Non-pigmented ciliary epithelial cell (primary cell): ENCODE data around the gene HS3ST3A1.

Source experiments
- DNase-seq: peaks from one replicate; pipeline ENCODE4 v3.0.0-alpha.2; 2010; ENCODE audit warnings: low read depth

Gene HS3ST3A1

DNA sequence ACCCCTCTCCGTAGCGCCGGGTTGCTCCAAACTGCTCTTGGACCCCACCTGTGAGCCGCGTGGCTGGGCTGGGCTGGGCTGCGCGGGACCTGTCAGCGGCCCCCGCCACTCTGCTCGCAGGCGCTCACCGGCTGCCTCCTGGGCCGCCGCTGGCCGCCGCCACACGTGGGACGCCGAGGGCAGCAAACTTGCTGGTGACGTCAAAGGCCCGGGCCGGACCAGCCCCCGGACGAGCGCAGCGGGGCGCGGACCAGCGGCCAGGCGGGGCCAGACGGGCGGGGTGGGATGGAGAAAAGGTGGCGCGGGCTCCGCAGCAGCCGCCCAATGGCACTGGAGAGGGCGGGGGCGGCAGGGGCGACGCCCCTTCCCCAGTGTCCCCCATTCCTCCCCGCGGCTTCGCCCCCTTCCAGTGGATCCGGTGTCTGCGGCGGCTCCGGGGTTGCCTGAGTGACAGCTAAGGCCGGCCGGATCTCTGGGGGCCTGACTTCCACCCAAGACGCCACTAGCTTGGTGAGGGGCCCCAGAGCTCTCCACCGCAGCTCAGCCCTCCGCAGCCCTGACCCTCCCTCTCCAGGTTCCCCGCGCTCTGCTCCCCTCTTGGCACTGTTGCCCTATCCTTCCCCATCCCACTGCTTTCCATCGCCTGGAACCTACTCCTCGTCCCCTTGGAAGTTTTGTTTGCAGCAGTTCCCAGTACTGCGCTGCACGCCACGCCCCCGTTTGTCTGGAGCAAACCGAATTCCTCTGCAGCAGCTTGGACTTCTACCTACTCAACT lies at the start of gene HS3ST3A1:
HS3ST3A1 (minus strand) TSS at position 154 of the 776 bp plus-strand sequence. CDS start 800 bp downstream, outside the sequence.
- DNase-seq = no peak

DNA sequence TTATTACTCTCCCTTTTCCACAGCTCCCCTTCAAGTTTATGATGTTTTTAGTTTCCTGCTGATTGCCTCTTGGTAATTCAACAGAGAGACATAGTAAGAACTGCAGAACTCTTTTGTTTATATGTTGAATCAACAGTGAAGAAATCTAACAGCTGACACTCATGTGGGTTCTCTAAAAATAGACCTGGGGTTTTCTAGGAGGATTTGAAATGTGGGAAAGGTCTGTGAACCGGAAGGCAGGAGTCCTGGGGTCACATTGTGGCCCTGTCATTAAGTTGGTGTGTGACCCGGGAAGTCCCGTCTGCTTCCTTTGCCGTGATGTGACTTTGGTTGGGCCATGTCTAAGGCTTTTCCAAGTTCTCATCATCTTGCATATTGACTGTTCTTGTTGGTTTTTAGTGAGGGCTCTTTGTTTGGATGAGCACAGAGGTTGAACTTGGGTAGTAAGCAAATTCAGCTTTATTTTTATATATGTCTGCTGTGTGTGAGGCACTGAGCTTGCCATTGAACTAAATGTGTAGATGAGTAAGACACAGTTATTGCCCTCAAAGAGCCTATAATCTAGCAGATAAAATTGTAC lies 48.5 kb upstream of the HS3ST3A1 start:
- DNase-seq = no peak

DNA sequence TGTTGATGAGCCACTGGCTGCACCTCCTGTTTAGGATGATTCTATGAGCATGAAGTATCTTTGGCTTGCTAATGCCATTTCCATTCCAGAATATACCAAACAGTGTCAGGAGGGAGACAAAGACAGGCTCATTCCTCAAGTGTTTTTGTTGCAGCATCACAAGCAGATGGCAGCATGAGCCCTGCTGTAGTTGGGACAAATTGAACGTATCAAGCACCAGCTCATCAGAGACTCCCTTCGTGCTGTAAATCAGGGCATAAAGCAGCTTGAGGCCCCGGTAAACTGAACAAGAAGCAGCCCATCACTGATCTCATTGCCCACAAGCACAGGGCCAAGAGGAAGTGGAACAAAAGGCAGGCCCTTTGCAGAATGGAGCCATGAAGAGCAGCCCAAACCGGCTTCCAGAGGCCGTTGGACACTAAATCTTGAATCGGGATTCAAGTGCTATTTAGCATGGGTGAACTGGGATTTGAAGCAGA lies 45.9 kb upstream of the HS3ST3A1 start:
- no peak for DNase-seq

DNA sequence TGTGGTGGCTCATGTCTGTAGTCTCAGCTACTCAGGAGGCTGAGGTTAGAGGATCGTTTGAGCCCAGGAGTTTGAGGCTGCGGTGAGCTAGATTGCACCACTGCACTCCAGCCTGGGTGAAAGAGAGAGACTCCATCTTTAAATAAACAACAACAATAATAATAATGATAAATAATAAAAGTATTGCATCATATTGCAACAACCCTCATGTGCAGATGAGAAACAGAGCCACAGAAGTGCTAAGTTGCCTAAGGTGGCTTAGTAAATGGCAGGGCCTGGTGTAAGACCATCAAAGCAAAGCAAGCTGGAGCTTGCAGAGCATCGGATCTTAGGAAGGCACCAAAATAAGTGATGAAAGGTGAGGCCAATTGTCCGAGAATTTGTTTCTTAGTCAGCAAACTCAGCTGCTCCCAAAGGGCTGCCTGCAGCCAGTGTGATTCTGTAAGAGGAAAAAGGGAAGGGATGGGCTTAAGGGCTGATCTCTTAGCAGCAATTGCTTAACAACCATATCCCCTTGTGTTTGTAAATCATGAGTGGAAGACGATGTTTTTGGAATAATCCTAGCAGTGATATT lies 45.3 kb upstream of the HS3ST3A1 start:
- DNase-seq = no peak

DNA sequence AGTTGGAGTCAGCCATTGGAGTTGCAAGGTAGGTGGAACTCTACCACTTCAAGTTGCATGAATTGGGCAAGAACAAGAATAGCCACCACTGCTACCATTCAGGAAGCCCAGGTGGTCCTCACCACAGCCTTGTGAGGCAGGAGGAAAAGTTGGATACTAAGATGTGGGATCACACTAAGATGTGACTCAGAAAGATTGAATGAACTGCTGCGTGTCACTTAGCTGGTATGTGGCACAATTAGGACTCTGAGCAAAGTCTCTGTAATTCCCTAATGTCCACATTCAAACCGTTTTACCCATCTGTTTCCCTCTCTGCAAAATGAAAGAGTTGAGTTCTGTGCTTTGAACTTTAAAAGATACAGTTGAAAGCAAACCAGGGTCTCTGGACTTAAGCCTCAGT lies 44.7 kb upstream of the HS3ST3A1 start:
- no peak for DNase-seq

DNA sequence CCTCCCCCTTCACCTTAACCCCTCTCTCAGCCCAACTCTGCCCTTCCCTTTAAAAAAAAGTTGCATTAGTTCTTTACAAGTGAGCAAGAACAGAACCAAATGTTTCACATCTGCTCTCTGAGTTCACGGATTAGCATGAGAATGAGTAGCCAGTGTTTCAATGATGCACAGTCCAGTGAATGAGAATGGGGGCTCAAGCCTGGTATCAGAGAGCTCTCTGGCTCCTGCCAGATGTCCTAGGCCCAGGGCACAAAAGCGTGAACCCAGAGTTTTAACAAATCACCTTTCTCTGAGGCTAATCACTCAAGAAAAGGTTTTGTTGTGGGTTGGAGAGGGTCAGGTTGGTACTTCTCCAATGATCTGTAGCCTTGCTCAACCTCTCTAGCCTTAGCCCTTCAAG lies 41.5 kb upstream of the HS3ST3A1 start:
- DNase-seq = no peak

DNA sequence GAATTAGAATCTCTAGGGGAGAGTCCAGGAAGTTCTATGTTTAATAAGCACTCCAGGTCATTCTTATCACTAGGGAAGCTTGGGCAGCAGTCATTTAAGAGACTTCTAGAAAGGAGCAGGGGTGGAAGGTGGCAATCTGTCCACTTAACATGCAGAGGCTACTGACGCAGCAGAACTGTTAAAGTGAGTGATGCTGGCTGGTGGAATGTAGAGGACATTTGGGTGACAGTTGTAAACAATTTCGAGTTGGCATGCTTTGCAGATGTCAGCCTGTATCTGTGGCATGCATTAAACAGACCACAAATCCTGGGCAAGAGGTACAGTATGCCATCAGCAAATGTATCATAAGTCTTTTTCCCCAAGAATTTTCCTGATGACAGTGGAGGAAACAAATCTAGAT lies 40.5 kb upstream of the HS3ST3A1 start:
- DNase-seq = no peak

DNA sequence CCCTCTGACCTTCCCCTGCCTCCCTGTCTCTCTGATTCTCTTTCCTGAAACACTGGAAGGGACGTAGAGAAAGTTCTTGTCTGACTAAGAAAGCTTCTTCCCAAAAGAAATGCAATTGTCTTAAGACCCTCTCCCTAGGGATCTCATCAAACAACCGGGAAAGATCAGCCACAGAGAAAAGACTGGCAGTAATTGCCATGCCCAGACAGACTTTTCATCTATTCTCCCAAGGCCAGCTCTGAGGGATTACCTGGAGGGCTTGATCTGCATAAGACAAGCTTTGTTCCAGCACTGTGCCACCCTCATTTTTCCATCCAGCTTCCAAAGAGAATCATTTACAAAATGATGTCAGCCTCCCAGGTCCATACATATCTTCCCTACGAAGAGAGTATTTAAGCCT lies 38.8 kb upstream of the HS3ST3A1 start:
- no peak for DNase-seq

DNA sequence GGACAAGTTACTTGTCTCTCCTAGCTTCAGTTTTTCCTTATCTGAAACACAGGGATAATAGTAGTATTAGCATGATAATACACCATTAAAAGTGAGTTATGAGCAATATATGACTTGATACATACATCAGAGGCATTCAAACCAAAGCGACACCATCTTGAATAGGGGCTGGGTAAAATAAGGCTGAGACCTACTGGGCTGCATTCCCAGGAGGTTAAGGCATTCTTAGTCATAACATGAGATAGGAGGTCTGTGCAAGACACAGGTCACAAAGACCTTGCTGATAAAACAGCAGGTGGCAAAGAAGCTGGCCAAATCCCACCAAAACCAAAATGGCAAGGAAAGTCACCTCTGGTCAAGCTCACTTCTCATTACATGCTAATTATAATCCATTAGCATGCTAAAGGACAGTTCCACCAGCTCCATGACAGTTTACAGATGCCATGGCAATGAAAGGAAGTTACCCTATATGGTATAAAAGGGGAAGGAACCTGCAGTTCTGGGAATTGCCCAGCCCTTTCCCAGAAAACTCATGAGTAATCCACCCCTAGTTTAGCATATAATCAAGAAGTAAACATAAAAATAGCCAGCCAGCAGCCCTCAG lies 37.2 kb upstream of the HS3ST3A1 start:
- DNase-seq = no peak

DNA sequence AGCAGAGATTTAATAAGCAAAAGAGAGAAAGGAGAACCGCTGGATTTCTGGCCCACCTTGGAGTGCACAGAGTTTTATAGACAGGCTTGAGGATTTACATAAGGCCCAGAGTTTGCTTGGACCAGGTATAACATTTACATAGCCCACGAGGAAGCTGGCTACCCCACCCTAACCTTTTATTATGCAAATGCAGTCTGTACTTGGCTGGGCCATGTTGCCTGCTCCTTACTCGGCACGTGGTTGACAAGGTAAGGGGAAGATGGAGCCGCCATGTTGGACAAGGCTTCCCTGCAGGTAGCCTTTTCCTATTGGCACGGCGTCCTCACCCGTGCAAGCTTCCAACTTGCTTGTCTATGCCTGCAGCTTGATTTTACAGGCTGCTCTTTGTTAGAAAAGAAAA lies 35.2 kb upstream of the HS3ST3A1 start:
- DNase-seq = no peak

DNA sequence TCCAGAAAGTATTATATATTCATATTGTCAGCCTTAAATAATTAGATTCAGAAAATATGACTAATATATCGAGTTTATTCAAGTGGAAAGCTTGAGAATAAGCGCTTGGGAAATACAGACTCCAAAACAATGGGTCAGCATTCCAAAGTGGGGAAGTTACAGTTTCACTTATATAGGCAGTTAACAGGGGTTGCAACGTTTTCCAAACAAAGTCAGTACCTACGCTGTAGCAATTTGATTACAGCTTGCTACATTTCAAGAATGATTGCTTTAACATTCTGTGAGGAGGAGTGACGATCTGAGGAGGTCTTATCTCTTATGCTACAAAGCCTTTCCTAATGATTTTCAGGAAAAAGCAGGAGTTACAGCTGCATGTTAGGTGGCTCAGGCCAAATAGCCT lies 34.2 kb upstream of the HS3ST3A1 start:
- DNase-seq = no peak

DNA sequence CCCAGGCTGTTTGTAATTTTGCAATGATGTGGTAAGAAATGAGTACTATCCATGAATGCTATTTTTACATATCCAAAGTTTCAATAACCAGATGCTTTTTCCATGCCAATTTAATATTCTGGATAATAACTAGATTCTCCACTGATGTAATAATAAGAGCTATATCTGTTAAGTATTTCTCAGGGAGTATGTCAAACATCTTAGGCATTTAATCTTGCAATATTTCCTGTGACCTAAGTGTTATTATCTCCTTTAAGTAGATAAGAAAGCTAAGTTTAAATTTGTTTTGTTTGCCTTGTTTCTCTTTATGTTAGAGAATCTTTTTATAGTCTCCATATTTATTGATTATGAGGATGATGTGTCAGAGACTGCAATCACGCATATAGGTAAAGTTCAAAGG lies 32.3 kb upstream of the HS3ST3A1 start:
- DNase-seq = no peak

DNA sequence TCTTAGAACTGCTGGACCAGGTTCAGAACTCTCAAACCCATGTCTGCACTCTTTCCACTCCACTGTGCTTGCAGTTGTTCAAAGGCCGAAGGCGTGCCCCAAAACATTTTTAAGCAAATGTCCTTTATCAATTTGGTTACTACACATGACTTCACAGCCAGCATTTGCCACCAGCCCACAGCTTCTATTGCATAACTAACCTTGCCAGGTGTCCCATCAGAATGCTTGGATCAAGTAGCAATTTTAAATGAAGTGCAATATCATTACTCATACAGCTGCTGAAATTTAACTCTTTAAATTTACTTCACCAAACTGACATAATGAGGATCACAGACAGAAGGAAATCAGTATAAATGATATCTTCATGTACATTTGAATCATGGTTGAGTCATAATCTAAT lies 29.8 kb upstream of the HS3ST3A1 start:
- no peak for DNase-seq

DNA sequence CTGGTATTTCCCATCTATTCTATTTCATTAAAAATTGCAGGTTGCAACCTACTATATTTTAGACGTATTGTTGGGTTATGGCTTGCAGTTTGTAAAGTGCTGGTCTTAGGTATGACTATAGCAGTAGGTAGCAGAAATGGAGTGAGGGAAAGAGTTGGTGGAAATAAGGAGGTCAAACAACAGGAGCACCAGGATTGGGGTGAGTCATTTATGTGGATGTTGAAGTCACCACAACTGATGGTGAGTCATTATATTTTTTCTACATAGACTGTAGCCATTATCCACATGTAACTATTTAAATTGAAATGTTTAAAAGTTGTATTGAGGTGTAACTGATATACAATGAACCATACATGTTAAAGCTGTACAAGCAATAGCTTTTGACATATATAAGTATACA lies 25.0 kb upstream of the HS3ST3A1 start:
- peak; percentile 60 for DNase-seq

DNA sequence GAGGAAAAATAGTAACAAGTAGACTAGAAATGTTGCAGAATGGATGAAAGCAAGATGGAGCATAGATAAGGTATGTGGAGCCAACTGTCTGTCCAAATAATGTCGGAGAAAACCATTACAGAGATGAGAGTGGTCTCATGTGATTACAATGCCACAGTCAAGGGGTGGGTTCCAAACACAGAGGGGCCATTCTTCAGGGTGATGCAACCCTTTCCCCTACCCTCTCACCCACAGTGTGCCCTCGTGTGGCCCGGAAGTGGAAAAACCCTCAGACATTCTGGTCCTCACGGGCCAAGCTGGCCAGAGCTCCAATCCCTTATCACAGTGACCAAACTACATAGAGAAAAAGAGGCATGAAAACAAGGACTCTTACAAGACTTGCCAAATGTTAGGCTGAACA lies 17.7 kb upstream of the HS3ST3A1 start:
- no peak for DNase-seq

DNA sequence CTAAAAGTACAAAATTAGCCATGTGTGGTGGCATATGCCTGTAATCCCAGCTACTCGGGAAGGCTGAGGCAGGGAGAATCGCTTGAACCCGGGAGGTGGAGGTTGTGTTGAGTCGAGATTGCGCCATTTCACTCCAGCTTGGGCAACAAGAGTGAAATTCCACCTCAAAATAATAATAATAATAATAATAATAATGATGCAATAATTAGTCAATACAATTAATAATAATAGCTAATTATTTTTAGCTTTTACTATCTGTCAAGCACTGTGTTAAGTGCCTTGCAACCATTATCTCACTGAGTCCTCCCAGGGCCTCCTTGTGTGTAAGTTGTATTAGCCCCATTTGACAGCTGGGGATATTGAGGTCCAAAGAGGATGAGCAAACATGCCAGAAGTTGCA lies 14.3 kb upstream of the HS3ST3A1 start:
- no peak for DNase-seq

DNA sequence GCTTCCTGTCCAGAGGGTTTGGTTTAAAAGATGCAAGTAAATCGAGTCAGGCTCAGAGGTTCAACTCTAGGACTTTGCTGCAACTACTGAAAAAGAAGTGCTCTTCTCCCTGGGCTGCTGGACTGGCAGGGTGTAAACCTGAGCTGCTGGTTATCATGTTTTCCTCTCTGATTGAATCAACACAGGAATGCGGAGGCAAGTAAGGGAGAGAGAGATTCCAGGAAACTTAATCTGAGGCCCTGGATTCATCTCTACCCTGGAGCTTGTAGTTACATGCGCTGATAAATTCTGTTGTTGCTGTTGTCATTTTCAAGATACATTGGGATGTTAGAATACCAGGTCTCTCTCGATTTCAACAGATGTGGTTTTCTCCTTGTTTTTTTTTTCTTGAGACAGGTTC lies 8.2 kb upstream of the HS3ST3A1 start:
- no peak for DNase-seq

DNA sequence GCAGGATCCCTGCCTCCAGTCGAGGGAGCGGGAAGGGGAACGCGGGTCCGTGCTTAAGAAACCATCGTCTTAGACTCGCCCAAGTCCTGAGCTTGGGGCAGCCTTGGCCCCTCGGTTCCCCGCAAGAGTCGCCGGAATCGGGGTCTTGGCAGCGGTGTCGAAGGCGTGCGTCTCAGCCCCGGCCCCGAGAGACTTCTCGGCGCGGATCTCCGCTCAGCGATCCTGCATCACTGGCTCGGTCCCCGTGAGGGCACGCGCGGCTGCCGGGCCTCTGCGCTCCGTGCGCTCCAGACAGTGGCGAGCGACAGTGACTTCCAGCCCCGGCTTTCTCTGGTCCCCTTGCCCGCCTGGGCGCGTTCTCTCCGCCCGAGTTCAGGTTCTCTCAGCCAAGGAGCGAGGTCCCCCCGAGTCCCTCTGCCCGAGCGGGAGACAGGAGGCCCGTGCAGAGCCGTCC lies 380 bp downstream of the HS3ST3A1 start:
- no peak for DNase-seq

DNA sequence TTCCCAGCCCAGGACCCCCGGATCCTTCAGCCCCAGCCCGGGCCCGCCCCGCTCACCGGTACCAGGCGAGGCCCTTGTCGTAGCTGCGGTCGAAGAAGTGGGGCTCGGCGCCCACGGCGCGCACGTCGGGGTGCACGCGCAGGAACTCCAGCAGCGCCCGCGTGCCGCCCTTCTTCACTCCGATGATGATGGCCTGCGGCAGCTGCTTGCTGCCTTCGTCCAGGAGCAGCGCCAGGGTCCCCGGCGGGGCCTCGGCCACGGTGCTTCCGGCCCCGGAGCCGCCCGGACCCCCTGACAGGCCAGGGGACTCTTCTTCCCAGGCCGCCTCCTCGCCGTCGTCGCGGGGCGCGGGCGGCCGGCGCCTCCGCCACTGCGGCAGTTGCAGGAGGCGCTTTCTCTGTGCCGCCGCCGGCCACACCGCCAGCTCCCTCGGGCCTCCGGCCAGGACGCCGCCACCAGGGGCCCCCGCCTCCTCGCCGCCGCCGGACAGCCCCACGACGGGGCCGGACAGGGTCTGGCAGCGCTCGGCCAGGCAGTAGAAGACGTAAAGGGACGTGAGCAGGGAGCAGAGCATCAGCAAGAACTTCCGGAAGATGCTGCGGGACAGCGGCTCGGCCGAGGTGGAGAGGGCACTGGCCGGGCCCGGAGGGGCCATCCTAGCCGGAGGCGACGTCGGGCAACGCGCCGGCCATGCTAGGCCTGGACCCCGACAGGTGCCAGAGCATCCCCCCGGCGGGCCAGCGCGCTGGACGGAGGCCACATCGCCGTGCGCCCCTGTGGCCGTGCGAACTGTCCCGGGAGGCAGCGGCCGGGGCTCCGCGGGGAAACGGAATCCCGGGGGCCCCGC lies 1.0 kb downstream of the HS3ST3A1 start:
- no peak for DNase-seq

DNA sequence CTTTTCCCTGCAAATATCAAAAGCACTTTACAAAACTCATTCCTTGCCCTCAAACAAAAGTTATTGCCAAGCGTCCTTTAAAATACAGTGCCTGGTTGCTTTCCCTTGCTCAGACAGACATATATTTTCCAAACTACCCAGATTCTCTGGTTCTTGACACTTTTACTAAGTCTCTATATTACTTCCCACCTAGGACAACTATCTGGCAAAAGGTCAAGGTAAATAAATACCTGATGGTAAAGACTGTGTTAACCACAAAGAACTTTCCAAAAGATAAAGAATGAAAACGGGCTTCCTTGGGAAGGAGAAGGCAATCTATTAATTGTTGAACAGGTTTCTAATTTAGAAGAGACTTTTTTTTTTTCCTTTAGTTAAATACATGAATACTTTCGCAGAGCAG lies 1.9 kb downstream of the HS3ST3A1 start:
- no peak for DNase-seq

DNA sequence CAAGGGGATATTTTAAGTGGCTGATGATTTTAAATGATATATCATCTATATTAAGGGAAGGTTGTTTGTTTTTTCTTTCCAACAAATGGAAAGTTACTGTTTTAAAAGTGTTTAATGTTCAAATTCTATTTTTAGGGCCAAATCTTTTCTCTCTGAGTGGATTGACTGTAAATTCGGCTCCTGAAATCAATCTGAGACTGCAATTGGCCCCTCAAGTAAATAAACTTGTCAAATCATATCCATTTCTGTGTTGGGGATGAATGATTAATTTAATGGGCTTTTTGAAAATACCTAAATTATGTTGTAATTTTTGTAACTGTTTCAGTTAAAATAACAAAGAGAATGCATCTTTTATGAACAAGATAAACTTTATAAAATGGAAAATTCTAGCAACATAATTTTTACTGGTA lies 2.6 kb downstream of the HS3ST3A1 start:
- DNase-seq = no peak
